Measurements from ENCODE around the gene POU6F2. TPM values are rescaled to one million over a fixed set of nuclear protein-coding genes. Genes with fewer than 3 reads are reported as not detected.

POU6F2 gene
- total and polyA plus RNA-seq, 2 donors from 2014 or later: 0.47 TPM; not detected in 1

DNA sequence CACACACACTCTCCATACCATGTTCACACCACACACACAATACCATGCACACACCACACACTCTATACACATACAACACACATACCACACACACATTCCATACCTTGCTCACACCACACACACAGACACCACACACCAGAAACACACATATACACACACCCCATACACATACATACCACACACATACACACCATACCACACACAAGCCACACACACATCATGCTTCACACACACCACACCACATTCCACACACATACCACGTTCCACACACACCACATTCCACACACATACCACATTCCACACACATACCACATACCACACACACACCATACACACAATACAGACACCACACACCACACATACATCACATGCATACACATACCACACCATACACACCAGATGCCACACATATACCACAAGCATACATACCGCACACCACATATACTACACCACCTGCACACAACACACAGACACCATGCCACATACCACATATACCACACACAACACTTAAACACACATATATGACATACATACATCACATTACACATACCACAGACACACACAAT, 282.7 kb downstream of the POU6F2 start:
- no peak overlapping the region for H3K27ac ChIP-seq (ENCODE audit: low read depth in 2 of 2, low read length in 2 of 2)
- TF ChIP-seq, protein P1, sequence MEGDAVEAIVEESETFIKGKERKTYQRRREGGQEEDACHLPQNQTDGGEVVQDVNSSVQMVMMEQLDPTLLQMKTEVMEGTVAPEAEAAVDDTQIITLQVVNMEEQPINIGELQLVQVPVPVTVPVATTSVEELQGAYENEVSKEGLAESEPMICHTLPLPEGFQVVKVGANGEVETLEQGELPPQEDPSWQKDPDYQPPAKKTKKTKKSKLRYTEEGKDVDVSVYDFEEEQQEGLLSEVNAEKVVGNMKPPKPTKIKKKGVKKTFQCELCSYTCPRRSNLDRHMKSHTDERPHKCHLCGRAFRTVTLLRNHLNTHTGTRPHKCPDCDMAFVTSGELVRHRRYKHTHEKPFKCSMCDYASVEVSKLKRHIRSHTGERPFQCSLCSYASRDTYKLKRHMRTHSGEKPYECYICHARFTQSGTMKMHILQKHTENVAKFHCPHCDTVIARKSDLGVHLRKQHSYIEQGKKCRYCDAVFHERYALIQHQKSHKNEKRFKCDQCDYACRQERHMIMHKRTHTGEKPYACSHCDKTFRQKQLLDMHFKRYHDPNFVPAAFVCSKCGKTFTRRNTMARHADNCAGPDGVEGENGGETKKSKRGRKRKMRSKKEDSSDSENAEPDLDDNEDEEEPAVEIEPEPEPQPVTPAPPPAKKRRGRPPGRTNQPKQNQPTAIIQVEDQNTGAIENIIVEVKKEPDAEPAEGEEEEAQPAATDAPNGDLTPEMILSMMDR (IDR thresholded peaks at IDR 0.05; ENCODE audit: borderline replicate concordance, extremely low read depth, insufficient read depth): no peak
- intact Hi-C loops (cut with DNase I): no loop called here
- H3K27me3 ChIP-seq (ENCODE audit: control insufficient read depth, insufficient read depth, low read length): no peaks in the 10 kb centered on the region
- no peaks in the 10 kb centered on the region for H3K36me3 ChIP-seq (ENCODE audit: control insufficient read depth in 2 of 3, insufficient read depth in 3 of 3, low read length in 3 of 3)
- DNase-seq: no peak
- FAIRE-seq: no peak
- no peaks in the 10 kb centered on the region for H3K4me1 ChIP-seq (ENCODE audit: control insufficient read depth in 2 of 3, insufficient read depth in 2 of 3, low read depth in 1 of 3, low read length in 3 of 3)
- no peak overlapping the region for H3K9ac ChIP-seq (ENCODE audit: low read length in 3 of 3)
- H3K9me3 ChIP-seq (ENCODE audit: control insufficient read depth in 2 of 3, insufficient read depth in 1 of 3, low read length in 3 of 3): no peaks in the 10 kb centered on the region
- no peak overlapping the region for H3K4me3 ChIP-seq (ENCODE audit: low read length in 3 of 3)

DNA sequence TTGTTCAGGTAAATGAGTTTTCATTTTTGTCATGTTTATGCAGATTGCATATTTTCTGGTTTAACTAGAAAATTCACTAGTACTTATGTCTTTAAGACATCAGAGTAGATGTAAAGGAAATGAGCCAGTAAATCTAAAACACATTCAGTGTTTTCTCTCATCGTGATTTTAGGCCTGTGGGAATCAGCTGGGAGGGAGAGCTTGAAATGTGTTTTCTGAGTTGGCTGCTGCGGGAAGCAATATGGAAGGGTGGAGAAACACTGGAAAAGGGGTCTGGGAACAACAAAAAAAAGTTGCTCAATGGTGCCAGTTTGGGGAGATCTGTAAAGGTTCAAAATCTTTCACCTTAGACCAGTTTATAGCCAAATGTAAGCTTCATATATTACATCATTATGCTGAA, 284.1 kb downstream of the POU6F2 start:
- Histone ChIP-seq H3K4me1 (ENCODE audit: control insufficient read depth in 2 of 3, insufficient read depth in 2 of 3, low read depth in 1 of 3, low read length in 3 of 3) (no peaks in the 10 kb centered on the region), H3K9me3 (ENCODE audit: control insufficient read depth in 2 of 3, insufficient read depth in 1 of 3, low read length in 3 of 3) (no peaks in the 10 kb centered on the region), H3K27me3 (ENCODE audit: control insufficient read depth, insufficient read depth, low read length) (no peaks in the 10 kb centered on the region), H3K9ac (ENCODE audit: low read length in 3 of 3) (no peak overlapping the region), H3K36me3 (ENCODE audit: control insufficient read depth in 2 of 3, insufficient read depth in 3 of 3, low read length in 3 of 3) (no peaks in the 10 kb centered on the region), H3K27ac (ENCODE audit: low read depth in 2 of 2, low read length in 2 of 2) (no peak overlapping the region), H3K4me3 (ENCODE audit: low read length in 3 of 3) (no peak overlapping the region)
- TF ChIP-seq, protein P1 (IDR thresholded peaks at IDR 0.05; ENCODE audit: borderline replicate concordance, extremely low read depth, insufficient read depth): no peak
- DNase-seq (no peak), FAIRE-seq (no peak)
- intact Hi-C loops (cut with DNase I): no loop called here

DNA sequence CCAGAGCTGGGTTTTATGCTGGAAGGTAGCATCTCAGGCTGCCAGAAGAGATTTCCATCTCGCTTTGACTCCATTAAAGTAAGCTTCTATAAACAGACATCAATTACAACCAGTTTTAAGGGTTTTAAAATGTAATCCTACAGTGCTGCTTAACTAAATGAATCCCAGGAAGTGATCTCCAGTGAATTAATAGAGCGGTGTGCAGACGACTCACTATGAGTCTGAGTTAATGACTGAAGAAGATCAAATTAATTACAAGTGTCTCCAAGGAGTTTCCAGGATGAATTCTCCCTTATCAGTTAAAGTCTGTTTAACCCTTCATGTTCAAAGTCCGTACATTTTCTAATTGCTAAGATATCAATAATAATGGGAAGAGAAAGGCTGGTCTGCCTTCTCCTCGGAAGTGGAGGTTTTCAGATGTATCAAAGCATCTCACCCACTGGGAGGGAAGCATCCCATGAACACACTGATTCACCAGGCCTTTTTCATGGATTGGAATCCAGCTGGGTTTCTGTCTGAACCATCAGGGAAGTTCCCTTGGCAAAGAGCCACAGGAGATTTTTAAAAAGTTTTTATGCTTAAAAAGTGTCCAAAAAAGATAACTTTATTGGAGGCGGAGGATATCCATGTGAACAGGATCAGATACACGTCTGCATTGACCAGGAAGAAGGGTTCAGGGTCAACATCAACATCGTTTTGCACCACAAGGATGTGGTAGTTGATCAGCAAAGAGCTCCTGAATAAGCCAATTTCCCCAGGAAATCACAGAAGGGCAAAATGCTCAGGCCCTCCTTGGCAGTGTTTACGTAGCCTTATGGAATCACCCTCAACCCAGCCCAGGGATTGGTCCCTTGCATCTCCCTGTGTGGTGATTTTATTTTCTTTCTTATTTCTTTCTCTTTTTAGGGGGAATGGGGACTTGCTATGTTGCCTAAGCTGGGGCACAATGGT, 288.2 kb downstream of the POU6F2 start:
- H3K27ac ChIP-seq (ENCODE audit: low read depth in 2 of 2, low read length in 2 of 2): no peak overlapping the region
- no peak for DNase-seq

More for the DNA sequence above, 288.2 kb downstream of the POU6F2 start:
- no peaks in the 10 kb centered on the region for H3K36me3 ChIP-seq (ENCODE audit: control insufficient read depth in 2 of 3, insufficient read depth in 3 of 3, low read length in 3 of 3)
- H3K4me3 ChIP-seq (ENCODE audit: low read length in 3 of 3): no peak overlapping the region
- TF ChIP-seq, protein P1 (IDR thresholded peaks at IDR 0.05; ENCODE audit: borderline replicate concordance, extremely low read depth, insufficient read depth): no peak
- H3K27me3 ChIP-seq (ENCODE audit: control insufficient read depth, insufficient read depth, low read length): no peaks in the 10 kb centered on the region
- intact Hi-C loops (cut with DNase I): no loop called here
- no peaks in the 10 kb centered on the region for H3K9me3 ChIP-seq (ENCODE audit: control insufficient read depth in 2 of 3, insufficient read depth in 1 of 3, low read length in 3 of 3)
- no peaks in the 10 kb centered on the region for H3K4me1 ChIP-seq (ENCODE audit: control insufficient read depth in 2 of 3, insufficient read depth in 2 of 3, low read depth in 1 of 3, low read length in 3 of 3)
- no peak overlapping the region for H3K9ac ChIP-seq (ENCODE audit: low read length in 3 of 3)
- no peak for FAIRE-seq

Measured in kidney (tissue), 14 donors.